GM08714 (cell line): ENCODE data around the gene TTC29.

Experiments used
- H3K4me3 ChIP-seq: fragments of 200-500 bp; sonication (Bioruptor generic); 2 replicates; pipeline ENCODE4 v1.5.1; 2014; ENCODE audit warnings: mild to moderate bottlenecking, low read length, inconsistent platforms
- ZNF274 ChIP-seq: IDR thresholded peaks from 2 replicates; pipeline ENCODE4 v1.6.1; 2012; ENCODE audit warnings: mild to moderate bottlenecking, low read depth, low read length

The TTC29 gene

GRCh38 chr4:146932116-146932515 lies 13.5 kb downstream of the TTC29 start:
- no peak for TF ChIP-seq ZNF274
- no peak overlapping the region for H3K4me3 ChIP-seq

- no peak for TF ChIP-seq ZNF274
These were observed 15.0 kb downstream of the TTC29 start for GRCh38 chr4:146930673-146931072.

GRCh38 chr4:146927695-146928094 lies 18.0 kb downstream of the TTC29 start:
- no peak for TF ChIP-seq ZNF274
- H3K4me3 ChIP-seq: no peak overlapping the region

More at GRCh38 chr4:146930673-146931072, 15.0 kb downstream of the TTC29 start:
- H3K4me3 ChIP-seq: no peak overlapping the region

GRCh38 chr4:146916479-146917076 lies 29.1 kb downstream of the TTC29 start:
- TF ChIP-seq ZNF274: no peak
- H3K4me3 ChIP-seq: no peak overlapping the region

- H3K4me3 ChIP-seq: no peak overlapping the region
- TF ChIP-seq ZNF274: no peak
These were observed 30.5 kb downstream of the TTC29 start for GRCh38 chr4:146915132-146915531.

GRCh38 chr4:146900295-146900694 lies 45.4 kb downstream of the TTC29 start:
- no peak overlapping the region for H3K4me3 ChIP-seq
- TF ChIP-seq ZNF274: no peak

- H3K4me3 ChIP-seq: no peak overlapping the region
- no peak for TF ChIP-seq ZNF274
These were observed 55.4 kb downstream of the TTC29 start for GRCh38 chr4:146890301-146890700.

- no peak for TF ChIP-seq ZNF274
These were observed 62.6 kb downstream of the TTC29 start for GRCh38 chr4:146883070-146883469.

GRCh38 chr4:146857298-146857697 lies 88.4 kb downstream of the TTC29 start:
- no peak overlapping the region for H3K4me3 ChIP-seq
- TF ChIP-seq ZNF274: no peak

More at GRCh38 chr4:146883070-146883469, 62.6 kb downstream of the TTC29 start:
- H3K4me3 ChIP-seq: no peak overlapping the region

GRCh38 chr4:146855761-146856160 lies 89.9 kb downstream of the TTC29 start:
- no peak for TF ChIP-seq ZNF274
- H3K4me3 ChIP-seq: no peak overlapping the region

- no peak for TF ChIP-seq ZNF274
These were observed 93.3 kb downstream of the TTC29 start for GRCh38 chr4:146852360-146852759.

GRCh38 chr4:146847345-146847744 lies 98.3 kb downstream of the TTC29 start:
- no peak for TF ChIP-seq ZNF274
- H3K4me3 ChIP-seq: no peak overlapping the region

More at GRCh38 chr4:146852360-146852759, 93.3 kb downstream of the TTC29 start:
- no peak overlapping the region for H3K4me3 ChIP-seq

- TF ChIP-seq ZNF274: no peak
- H3K4me3 ChIP-seq: no peak overlapping the region
These were observed 98.8 kb downstream of the TTC29 start for GRCh38 chr4:146846882-146847281.

- no peak overlapping the region for H3K4me3 ChIP-seq
- TF ChIP-seq ZNF274: no peak
These were observed 100.9 kb downstream of the TTC29 start for GRCh38 chr4:146844761-146845160.

- no peak for TF ChIP-seq ZNF274
- no peak overlapping the region for H3K4me3 ChIP-seq
These were observed 102.8 kb downstream of the TTC29 start for GRCh38 chr4:146842876-146843275.

- TF ChIP-seq ZNF274: no peak
- no peak overlapping the region for H3K4me3 ChIP-seq
These were observed 104.9 kb downstream of the TTC29 start for GRCh38 chr4:146840731-146841130.

GRCh38 chr4:146835096-146835495 lies 110.6 kb downstream of the TTC29 start:
- no peak for TF ChIP-seq ZNF274
- H3K4me3 ChIP-seq: no peak overlapping the region
